HepG2 (cell line): Measurements from ENCODE around the gene SIN3A. TPM values are rescaled to one million over a fixed set of nuclear protein-coding genes. Genes with fewer than 3 reads are reported as not detected.

Source experiments
- DR1 ChIP-seq: sonication (generic); formaldehyde crosslinking; IDR thresholded peaks from 2 replicates; pipeline ENCODE4 v1.8.0; 2021; ENCODE audit warnings: mild to moderate bottlenecking, missing genetic modification reagents, inconsistent platforms
- HMGXB4 ChIP-seq, 2 experiments: sonication (generic) in 1 of 2; formaldehyde crosslinking in 1 of 2; IDR thresholded peaks; 2 replicates each; pipeline versions ENCODE4 v1.4.0 to v1.6.1; 2018 to 2020; ENCODE audit warnings: missing genetic modification reagents in 2 of 2, borderline replicate concordance in 1 of 2, low read depth in 1 of 2, mild to moderate bottlenecking in 1 of 2, missing biosample characterization in 1 of 2
- IRX3 ChIP-seq: sonication (generic); formaldehyde crosslinking; IDR thresholded peaks from 2 replicates; pipeline ENCODE4 v1.8.1; 2023; ENCODE audit warnings: mild to moderate bottlenecking, low read depth, missing genetic modification reagents, borderline replicate concordance
- KLF16 ChIP-seq, 2 experiments: sonication (generic) in 1 of 2; formaldehyde crosslinking in 1 of 2; IDR thresholded peaks; 2 replicates each; pipeline versions ENCODE4 v1.6.1 to v1.8.0; 2016 to 2023; ENCODE audit warnings: missing genetic modification reagents in 2 of 2, missing compliant biosample characterization in 1 of 2
- MAFK ChIP-seq, 2 experiments: IDR thresholded peaks in 1 of 2; conservative IDR thresholded peaks in 1 of 2; 2 replicates each; pipeline ENCODE4 v1.6.1; 2011; ENCODE audit warnings: improper control_type of control experiment in 2 of 2, low read length in 2 of 2
- MIER2 ChIP-seq: IDR thresholded peaks from 2 replicates; pipeline ENCODE4 v1.6.1; 2016; ENCODE audit warnings: missing biosample characterization, missing genetic modification reagents
- MIXL1 ChIP-seq: IDR thresholded peaks from 2 replicates; pipeline ENCODE4 v1.6.1; 2016
- RNF219 ChIP-seq: sonication (generic); formaldehyde crosslinking; IDR thresholded peaks from 2 replicates; pipeline ENCODE4 v1.5.0; 2020; ENCODE audit warnings: mild to moderate bottlenecking, missing genetic modification reagents
- SAFB2 ChIP-seq: sonication (generic); formaldehyde crosslinking; IDR thresholded peaks from 2 replicates; pipeline ENCODE4 v1.5.1; 2020; ENCODE audit warnings: missing genetic modification reagents, low read depth, mild to moderate bottlenecking, borderline replicate concordance
- TBP ChIP-seq: sonication (generic); formaldehyde crosslinking; IDR thresholded peaks from 2 replicates; pipeline ENCODE4 v1.5.0; 2020; ENCODE audit warnings: missing genetic modification reagents
- ZNF263 ChIP-seq: sonication (generic); formaldehyde crosslinking; IDR thresholded peaks from 2 replicates; pipeline ENCODE4 v1.4.0; 2020; ENCODE audit warnings: missing genetic modification reagents
- ZNF33B ChIP-seq: sonication (generic); formaldehyde crosslinking; IDR thresholded peaks from 2 replicates; pipeline ENCODE4 v1.5.1; 2020; ENCODE audit warnings: mild to moderate bottlenecking, missing genetic modification reagents
- ZNF550 ChIP-seq: sonication (generic); formaldehyde crosslinking; IDR thresholded peaks from 2 replicates; pipeline ENCODE4 v1.4.0; 2020; ENCODE audit warnings: mild to moderate bottlenecking, missing genetic modification reagents, borderline replicate concordance
- ZNF646 ChIP-seq: sonication (generic); formaldehyde crosslinking; IDR thresholded peaks from 2 replicates; pipeline ENCODE4 v1.9.0; 2021; ENCODE audit warnings: mild to moderate bottlenecking, missing genetic modification reagents
- ZNF879 ChIP-seq: sonication (generic); formaldehyde crosslinking; IDR thresholded peaks from 2 replicates; pipeline ENCODE4 v1.8.1; 2023; ENCODE audit warnings: missing genetic modification reagents
- polyA plus RNA-seq, 8 experiments: library from polyadenylated mRNA; depleted of rRNA in 3 of 8; stranded (reverse) in 7 of 8; unstranded in 1 of 8; fragments of >200 nt; fragmentation: Illumina TruSeq in 4 of 8; extraction: Trizol in 4 of 8; gene quantifications; 2 replicates each; pipeline versions ENCODE4 v1.2.1 to v1.2.3, GENCODE V29; 2011 to 2016; ENCODE audit warnings: low read depth in 4 of 8, missing spikeins in 1 of 8, mixed read lengths in 1 of 8; ENCODE audit not compliant: insufficient read depth in 1 of 8
- total RNA-seq, 5 experiments: library from RNA; depleted of rRNA; stranded (reverse); fragments of >200 nt; fragmentation: Illumina TruSeq; extraction: Trizol; gene quantifications; 2 replicates each; pipeline ENCODE4 v1.2.3, GENCODE V29; 2016; ENCODE audit warnings: low read depth in 1 of 5

The SIN3A gene
- total and polyA plus RNA-seq, 2 of the 13 experiments (the other 11 are each of a cell fraction or from before 2014, with no cell fraction given), result 16.1 to 28.1 TPM

- TF ChIP-seq TBP (CRISPR knock-in tag), result no peak
- TF ChIP-seq HMGXB4 (CRISPR knock-in tag; IDR thresholded peaks at IDR 0.05; ENCODE audit: borderline replicate concordance in 1 of 2, low read depth in 1 of 2), result peak in 1 of 2 experiments; percentile 7; a peak in 1 of 4 replicates
- no peak for TF ChIP-seq MIER2 (CRISPR knock-in tag)
- TF ChIP-seq ZNF33B (CRISPR knock-in tag), result no peak
- TF ChIP-seq ZNF879 (CRISPR knock-in tag), result no peak
- peak; percentile 66; the same call in 1 of the 2 replicates for TF ChIP-seq DR1 (CRISPR knock-in tag)
- TF ChIP-seq RNF219, result no peak
- no peak for TF ChIP-seq MAFK (conservative IDR thresholded peaks at IDR 0.05 in 1 of 2, IDR thresholded peaks at IDR 0.05 in 1 of 2; ENCODE audit: low read length in 2 of 2)
- no peak for TF ChIP-seq ZNF550 (CRISPR knock-in tag)
- no peak for TF ChIP-seq ZNF646 (CRISPR knock-in tag)
- peak; percentile 77; the same call in 1 of the 2 replicates for TF ChIP-seq SAFB2 (CRISPR knock-in tag)
- no peak for TF ChIP-seq ZNF263
- no peak for TF ChIP-seq IRX3
- TF ChIP-seq KLF16 (CRISPR knock-in tag; IDR thresholded peaks at IDR 0.05), result peak in 1 of 2 experiments; percentile 3; a peak in 1 of 4 replicates
- TF ChIP-seq MIXL1 (CRISPR knock-in tag), result 0 out of 2 replicates have a peak, but pooled peaks have one; percentile 1
Observed at GRCh38 chr15:75451674-75452363, at the start of gene SIN3A (continued).
